AG09319 (cell line): ENCODE measurements around the gene HIVEP2.

Experiments
- DNase-seq: peaks from one replicate; pipeline ENCODE4 v3.0.0-alpha.2; 2010; ENCODE audit warnings: low read depth; ENCODE audit errors: extremely low read depth
- CTCF ChIP-seq: IDR thresholded peaks from 2 replicates; pipeline ENCODE4 v1.5.1; 2011; ENCODE audit warnings: low read depth, mild to moderate bottlenecking, inconsistent platforms, low read length, moderate library complexity

HIVEP2 gene

GRCh38 chr6:142916881-142917280 is 28.1 kb downstream of the HIVEP2 start:
- no peak for TF ChIP-seq CTCF
- DNase-seq, result no peak

DNA sequence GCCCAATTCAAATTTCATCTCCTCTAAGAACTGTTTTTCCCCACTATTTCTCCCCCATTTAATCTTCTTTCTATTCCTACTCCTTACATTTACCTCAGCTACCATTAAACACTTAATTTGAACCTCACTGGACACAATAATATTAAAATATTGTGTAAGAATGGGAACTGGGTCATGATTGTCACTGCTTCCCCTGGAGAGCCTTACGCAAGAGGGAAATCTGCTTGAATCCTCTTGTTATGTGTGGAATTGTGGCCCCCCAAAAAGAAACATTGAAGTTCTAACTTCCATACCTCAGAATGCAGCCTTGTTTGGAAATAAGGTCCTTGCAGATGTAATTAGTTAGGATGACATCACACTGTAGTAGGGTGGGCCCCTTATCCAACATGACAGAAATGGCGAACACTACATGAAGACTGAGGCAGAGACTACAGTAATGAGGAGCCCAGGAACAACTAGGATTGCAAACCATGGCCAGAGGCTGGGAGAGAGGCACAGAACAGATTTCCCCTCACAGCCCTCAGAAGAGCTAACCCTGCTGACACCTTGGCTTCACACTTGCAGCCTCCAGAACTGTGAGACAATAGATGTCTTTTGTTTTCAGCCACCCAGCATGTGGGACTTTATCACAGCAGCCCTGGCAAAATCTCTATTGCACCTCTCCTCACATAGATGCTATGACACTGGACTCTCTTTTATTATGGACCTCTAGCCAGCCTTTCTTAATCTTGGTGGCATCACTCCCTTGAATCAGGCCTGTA is 29.9 kb downstream of the HIVEP2 start:
- DNase-seq, result no peak
- no peak for TF ChIP-seq CTCF

GRCh38 chr6:142914369-142914768 is 30.6 kb downstream of the HIVEP2 start:
- DNase-seq, result no peak
- TF ChIP-seq CTCF, result no peak

GRCh38 chr6:142913511-142914047 is 31.4 kb downstream of the HIVEP2 start:
- DNase-seq, result no peak
- TF ChIP-seq CTCF, result no peak

DNA sequence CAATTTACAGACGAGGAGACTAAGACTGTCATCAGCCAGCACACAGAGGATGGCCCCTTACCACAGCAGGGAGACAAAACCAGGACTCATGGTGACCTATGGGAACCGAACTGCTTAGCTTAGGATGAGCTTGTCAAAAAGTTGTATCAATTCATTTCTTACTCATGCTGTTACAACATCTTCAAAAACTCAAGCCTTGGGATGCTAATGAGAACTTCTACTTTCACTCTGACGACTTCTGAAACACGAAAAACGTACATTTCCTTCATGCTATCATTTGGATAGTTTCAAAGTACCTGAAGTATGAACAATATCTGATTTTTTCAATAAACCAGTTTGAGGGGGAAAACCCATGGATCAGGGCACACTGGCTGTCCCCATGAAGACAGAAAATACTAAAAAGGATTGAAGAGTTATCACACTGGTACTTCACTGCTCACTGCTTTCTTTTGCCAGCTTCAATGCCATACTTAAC is 31.9 kb downstream of the HIVEP2 start:
- no peak for TF ChIP-seq CTCF
- DNase-seq, result no peak

GRCh38 chr6:142912125-142912524 is 32.9 kb downstream of the HIVEP2 start:
- TF ChIP-seq CTCF, result no peak
- no peak for DNase-seq

DNA sequence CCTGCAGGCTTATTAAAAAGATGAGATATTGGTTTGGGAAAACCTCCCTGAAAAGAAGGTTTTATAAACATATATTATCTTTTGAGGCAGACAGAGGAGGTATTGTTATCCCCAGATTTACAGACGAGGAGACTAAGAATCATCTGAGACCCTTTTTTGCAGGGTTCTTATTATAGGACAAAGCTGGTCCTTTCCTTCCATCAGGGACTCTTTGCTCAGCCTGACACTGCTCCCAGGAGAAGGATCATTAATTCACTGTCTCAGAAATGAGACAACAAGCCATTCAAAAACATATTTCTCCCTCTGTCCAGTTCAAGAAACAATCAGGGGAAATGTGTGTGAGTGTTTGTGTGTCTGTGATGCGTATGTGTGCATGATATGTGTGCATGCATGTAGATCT is 33.5 kb downstream of the HIVEP2 start:
- no peak for TF ChIP-seq CTCF

More for the DNA sequence above, 33.5 kb downstream of the HIVEP2 start:
- DNase-seq, result no peak
